Measurements from ENCODE around the gene SPINT1.
"Not testable (repeated sequence)": the region's sequence is repeated elsewhere in the genome, so short reads cannot be mapped to it uniquely, and the experiment has no call there.

Gene SPINT1

DNA sequence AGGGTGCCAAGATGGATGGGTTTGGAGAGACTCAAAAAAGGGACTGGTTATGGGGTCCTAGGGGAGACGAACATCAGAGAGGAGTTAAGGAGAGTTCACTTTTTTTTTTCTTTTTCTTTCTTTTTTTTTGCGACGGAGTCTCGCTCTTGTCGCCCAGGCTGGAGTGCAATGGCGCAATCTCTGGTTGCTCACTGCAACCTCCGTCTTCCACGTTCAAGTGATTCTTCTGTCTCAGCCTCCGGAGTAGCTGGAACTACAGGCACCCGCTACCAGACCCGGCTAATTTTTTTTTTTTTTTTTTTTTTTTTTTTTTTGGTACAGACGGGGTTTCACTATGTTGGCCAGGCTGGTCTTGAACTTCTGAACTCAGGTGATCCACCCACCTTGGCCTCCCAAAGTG, 1.2 kb downstream of the SPINT1 start:
- peak overlapping the region; percentile 8 for H3K27ac Mint-ChIP-seq

DNA sequence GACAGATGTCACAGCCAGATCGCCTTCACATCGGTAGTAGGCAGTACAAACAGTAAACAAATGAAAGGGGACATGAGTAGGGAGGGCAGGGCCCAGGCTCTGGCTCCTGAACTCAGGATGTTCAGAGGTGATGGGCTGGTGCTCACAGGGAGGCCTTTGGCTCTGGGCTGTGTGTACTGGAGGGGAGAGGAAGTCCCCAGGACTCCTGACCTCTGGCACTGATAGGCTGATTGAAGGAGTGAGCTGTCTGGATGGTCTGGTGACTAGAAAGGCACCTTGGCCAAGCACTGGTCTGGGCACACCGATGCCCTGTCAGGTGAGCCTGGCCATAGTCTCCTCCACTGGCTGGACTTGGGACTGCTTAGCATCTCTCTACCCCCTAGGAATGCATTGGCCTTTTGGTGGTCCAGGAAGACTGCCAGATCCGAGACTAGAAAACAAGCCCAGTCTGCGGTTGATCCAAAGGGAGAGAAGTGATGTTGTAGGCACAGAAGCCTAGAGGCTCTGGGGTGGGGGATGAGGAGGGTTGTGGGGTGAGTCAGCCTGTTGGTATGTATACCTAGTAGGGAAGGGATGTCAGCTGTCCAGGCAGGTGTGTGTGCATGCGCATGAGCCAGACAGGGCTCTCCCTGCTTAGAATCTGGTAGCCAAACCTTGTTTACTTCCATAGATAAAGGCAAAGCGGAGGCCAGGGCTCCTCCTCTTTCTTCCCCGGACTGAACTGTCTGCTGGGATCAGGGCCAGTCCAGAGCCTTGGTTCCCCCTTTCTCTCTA, 1.9 kb downstream of the SPINT1 start:
- H3K9me3 Mint-ChIP-seq = no peaks in the 10 kb centered on the region
- H3K36me3 Mint-ChIP-seq (ENCODE audit: low read depth) = no peaks in the 10 kb centered on the region
- H3K4me3 Mint-ChIP-seq = peak overlapping the region; percentile 80
- no peak for DNase-seq
- peaks cover 12% of the 10 kb centered on the region for H3K27me3 Mint-ChIP-seq
- H3K27ac Mint-ChIP-seq = no peak overlapping the region
- peaks cover 29% of the 10 kb centered on the region for H3K4me1 Mint-ChIP-seq (ENCODE audit: low read depth)

More for the DNA sequence above, 1.2 kb downstream of the SPINT1 start:
- Mint-ChIP-seq H3K4me3 (peak overlapping the region; percentile 80), H3K9me3 (no peaks in the 10 kb centered on the region), H3K4me1 (ENCODE audit: low read depth) (peaks cover 29% of the 10 kb centered on the region), H3K36me3 (ENCODE audit: low read depth) (no peaks in the 10 kb centered on the region), H3K27me3 (peaks cover 12% of the 10 kb centered on the region)
- no peak for DNase-seq

DNA sequence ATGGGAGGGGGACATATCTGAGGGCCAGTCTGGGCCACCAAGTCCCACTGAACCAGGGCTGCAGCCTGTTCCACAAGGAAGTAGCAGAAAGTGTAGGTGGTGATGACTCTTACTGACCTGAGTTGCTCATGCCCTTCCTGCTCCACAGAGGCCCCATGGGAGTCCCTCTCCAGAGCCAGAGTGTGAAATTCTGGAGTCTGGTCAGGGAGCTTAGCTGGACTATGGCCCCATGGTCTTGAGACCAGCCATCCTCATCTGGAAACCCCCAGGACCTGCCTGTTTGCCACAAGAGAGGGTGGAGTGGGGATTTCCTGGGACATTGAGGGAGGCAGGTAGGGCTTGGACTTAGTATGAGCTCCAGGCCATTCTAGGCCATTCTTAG, 3.0 kb downstream of the SPINT1 start:
- no peak for DNase-seq
- Mint-ChIP-seq H3K4me3 (no peak overlapping the region), H3K27ac (peak overlapping the region; percentile 51), H3K27me3 (peaks cover 12% of the 10 kb centered on the region), H3K4me1 (ENCODE audit: low read depth) (peaks cover 29% of the 10 kb centered on the region), H3K36me3 (ENCODE audit: low read depth) (no peaks in the 10 kb centered on the region), H3K9me3 (no peaks in the 10 kb centered on the region)

DNA sequence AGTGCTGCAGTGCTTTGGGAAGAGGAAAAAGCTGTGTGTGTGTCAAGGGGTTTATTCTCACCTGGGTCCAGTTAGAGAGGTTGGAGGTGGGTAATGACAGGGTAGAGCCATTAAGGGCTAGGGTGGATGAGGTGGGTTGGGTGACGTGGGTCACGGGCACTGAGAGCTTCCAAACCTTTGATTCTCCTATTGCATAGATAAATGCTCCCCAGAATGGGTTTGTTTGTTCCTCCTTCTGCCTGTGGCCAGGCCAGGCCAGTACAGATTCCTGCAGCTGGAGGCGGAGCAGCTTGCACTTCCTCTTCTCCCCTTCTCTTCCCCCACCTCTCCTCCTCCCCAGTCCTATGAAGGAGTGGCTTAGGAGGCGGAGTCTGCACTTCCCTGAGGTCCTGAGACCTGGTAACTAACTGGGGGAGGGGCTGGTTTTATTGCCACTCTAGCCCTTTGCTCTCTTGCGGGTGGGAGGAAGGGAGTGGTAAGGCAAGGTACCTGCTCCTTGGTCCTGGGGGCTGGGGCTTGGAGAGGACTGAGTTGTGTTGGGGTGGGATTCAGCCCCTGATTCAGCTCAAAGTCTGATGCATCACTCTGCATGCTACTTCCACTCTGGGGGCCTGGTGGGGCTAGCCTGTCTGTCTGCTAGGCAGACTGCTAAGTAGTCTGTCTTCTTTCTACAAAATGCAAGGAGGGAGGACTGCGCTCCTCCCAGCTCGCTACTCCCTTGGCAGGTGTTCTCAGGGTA, 3.5 kb downstream of the SPINT1 start:
- H3K4me3 Mint-ChIP-seq = no peak overlapping the region
- H3K4me1 Mint-ChIP-seq (ENCODE audit: low read depth) = peaks cover 29% of the 10 kb centered on the region
- no peaks in the 10 kb centered on the region for H3K36me3 Mint-ChIP-seq (ENCODE audit: low read depth)
- peak overlapping the region; percentile 51 for H3K27ac Mint-ChIP-seq
- no peaks in the 10 kb centered on the region for H3K9me3 Mint-ChIP-seq
- peaks cover 12% of the 10 kb centered on the region for H3K27me3 Mint-ChIP-seq
- DNase-seq = no peak

DNA sequence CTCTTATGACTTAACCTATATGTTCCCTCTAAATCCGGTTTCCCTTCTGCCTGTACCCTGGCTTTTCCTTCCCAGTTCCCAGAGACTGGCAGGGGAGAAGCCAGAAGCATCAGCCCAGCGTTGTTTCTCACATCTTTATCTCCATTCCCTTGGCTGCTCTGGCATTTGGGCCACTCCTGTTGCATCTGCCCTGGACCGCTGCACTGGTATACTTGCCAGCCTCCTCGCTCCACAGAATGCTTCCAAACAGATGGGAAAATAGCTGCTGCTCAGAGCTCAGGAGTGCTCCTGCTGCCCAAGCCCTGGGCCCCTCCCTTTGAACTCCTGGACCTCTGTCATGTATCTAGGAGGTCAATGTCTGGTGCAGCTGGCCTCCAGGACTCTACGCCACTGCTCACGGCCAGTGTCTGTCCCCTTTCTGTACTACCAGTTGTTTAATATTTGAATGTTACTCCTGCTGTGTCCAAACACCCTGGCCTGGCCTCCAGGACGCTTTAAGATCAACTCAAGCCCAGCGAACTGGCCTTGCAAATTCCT, 6.8 kb downstream of the SPINT1 start:
- no peak for DNase-seq
- H3K27ac Mint-ChIP-seq = no peak overlapping the region
- H3K4me1 Mint-ChIP-seq (ENCODE audit: low read depth) = peaks cover 16% of the 10 kb centered on the region
- H3K4me3 Mint-ChIP-seq = no peak overlapping the region
- peaks cover 2% of the 10 kb centered on the region for H3K36me3 Mint-ChIP-seq (ENCODE audit: low read depth)
- H3K27me3 Mint-ChIP-seq = no peaks in the 10 kb centered on the region
- H3K9me3 Mint-ChIP-seq = no peaks in the 10 kb centered on the region

DNA sequence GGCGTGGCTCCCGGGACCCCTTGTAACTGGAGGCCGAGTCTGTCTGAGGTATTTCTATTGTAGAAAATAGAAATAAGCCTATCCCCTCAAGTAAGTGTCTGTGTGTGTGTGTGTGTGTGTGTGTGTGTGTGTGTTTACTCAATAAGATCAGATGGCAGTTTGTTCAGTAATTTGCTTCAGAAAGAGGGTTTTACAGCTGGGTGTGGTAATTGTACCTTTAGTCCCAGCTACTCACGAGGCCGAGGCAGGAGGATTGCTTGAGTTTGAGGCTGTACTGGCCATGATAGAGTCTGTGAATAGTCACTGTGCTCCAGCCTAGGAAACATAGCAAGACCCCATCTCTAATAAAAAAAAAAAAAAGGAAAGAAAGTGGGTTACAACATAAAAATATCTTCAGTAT, 8.7 kb downstream of the SPINT1 start:
- Mint-ChIP-seq H3K4me1 (ENCODE audit: low read depth) (peaks cover 6% of the 10 kb centered on the region), H3K36me3 (ENCODE audit: low read depth) (peaks cover 2% of the 10 kb centered on the region), H3K27ac (no peak overlapping the region)

DNA sequence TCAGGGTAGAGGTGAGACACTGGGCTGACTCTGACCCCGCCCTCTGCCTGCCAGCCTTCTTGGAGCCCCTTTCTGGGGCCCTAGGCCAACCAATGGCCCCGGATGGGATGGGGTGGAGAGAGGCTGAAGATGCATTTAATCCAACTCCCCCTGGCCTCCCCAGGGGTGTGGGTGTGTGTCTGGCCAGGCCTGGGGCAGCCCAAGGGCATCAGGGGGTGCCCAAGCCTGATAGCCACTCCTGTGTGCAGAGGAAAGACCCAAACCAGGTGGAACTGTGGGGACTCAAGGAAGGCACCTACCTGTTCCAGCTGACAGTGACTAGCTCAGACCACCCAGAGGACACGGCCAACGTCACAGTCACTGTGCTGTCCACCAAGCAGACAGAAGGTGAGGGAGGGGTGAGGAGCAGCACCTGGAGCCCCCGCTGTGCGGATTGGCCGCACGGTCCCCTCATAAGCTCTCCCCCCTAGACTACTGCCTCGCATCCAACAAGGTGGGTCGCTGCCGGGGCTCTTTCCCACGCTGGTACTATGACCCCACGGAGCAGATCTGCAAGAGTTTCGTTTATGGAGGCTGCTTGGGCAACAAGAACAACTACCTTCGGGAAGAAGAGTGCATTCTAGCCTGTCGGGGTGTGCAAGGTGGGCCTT, 9.5 kb downstream of the SPINT1 start:
- no peaks in the 10 kb centered on the region for H3K27me3 Mint-ChIP-seq
- no peak for DNase-seq
- H3K4me3 Mint-ChIP-seq = no peak overlapping the region
- H3K36me3 Mint-ChIP-seq (ENCODE audit: low read depth) = peaks cover 2% of the 10 kb centered on the region
- no peak overlapping the region for H3K27ac Mint-ChIP-seq
- H3K9me3 Mint-ChIP-seq = no peaks in the 10 kb centered on the region
- H3K4me1 Mint-ChIP-seq (ENCODE audit: low read depth) = peaks cover 9% of the 10 kb centered on the region

More for the DNA sequence above, 8.7 kb downstream of the SPINT1 start:
- no peak for DNase-seq
- no peaks in the 10 kb centered on the region for H3K27me3 Mint-ChIP-seq
- H3K9me3 Mint-ChIP-seq = no peaks in the 10 kb centered on the region
- H3K4me3 Mint-ChIP-seq = no peak overlapping the region

DNA sequence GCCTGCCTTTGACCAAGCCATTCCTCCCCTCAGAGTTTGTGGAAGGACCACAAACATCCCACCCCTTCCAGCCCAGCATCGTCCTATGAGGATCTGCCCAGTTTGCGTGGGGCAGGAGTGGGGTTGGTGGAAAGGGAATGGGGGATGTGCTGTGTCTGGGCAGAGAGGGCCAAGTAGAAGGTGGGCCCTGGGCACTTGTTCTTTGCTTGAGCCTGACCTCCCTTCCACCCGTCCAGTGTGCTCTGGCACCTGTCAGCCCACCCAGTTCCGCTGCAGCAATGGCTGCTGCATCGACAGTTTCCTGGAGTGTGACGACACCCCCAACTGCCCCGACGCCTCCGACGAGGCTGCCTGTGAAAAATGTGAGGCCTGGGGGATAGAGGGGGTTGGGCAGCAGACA, 10.3 kb downstream of the SPINT1 start:
- no peak for DNase-seq
- Mint-ChIP-seq H3K27me3 (no peaks in the 10 kb centered on the region), H3K4me3 (no peak overlapping the region), H3K4me1 (ENCODE audit: low read depth) (peaks cover 13% of the 10 kb centered on the region), H3K9me3 (no peaks in the 10 kb centered on the region), H3K36me3 (ENCODE audit: low read depth) (peaks cover 2% of the 10 kb centered on the region), H3K27ac (no peak overlapping the region)

DNA sequence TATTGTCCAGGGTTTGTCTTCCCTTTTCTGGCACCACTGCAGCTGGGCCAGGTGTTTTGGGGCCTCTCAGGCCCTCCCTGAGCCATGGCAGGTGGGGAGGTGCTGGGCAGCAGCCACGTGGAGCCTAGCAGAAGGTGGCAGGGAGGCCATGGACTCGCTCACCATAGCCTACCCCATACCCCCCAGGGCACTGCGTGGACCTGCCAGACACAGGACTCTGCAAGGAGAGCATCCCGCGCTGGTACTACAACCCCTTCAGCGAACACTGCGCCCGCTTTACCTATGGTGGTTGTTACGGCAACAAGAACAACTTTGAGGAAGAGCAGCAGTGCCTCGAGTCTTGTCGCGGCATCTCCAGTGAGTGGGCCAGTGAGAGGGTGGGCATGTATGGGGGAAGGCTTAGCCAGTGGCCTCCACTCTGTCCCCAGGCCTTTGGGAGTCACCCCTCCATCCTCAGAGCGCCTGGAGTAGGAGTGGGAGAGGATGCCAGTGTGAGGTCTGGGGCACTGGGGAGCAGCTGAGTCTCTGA, 11.9 kb downstream of the SPINT1 start:
- DNase-seq = no peak
- H3K27me3 Mint-ChIP-seq = no peaks in the 10 kb centered on the region
- H3K4me3 Mint-ChIP-seq = no peak overlapping the region
- H3K9me3 Mint-ChIP-seq = no peaks in the 10 kb centered on the region
- H3K36me3 Mint-ChIP-seq (ENCODE audit: low read depth) = peaks cover 2% of the 10 kb centered on the region
- peaks cover 16% of the 10 kb centered on the region for H3K4me1 Mint-ChIP-seq (ENCODE audit: low read depth)
- H3K27ac Mint-ChIP-seq = no peak overlapping the region

DNA sequence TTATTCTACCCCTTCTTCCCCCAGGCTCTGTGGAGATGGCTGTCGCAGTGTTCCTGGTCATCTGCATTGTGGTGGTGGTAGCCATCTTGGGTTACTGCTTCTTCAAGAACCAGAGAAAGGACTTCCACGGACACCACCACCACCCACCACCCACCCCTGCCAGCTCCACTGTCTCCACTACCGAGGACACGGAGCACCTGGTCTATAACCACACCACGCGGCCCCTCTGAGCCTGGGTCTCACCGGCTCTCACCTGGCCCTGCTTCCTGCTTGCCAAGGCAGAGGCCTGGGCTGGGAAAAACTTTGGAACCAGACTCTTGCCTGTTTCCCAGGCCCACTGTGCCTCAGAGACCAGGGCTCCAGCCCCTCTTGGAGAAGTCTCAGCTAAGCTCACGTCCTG, 12.9 kb downstream of the SPINT1 start:
- no peaks in the 10 kb centered on the region for H3K9me3 Mint-ChIP-seq
- H3K4me1 Mint-ChIP-seq (ENCODE audit: low read depth) = peaks cover 16% of the 10 kb centered on the region
- H3K27ac Mint-ChIP-seq = no peak overlapping the region
- H3K36me3 Mint-ChIP-seq (ENCODE audit: low read depth) = peaks cover 2% of the 10 kb centered on the region
- no peaks in the 10 kb centered on the region for H3K27me3 Mint-ChIP-seq
- no peak for DNase-seq
- H3K4me3 Mint-ChIP-seq = no peak overlapping the region

DNA sequence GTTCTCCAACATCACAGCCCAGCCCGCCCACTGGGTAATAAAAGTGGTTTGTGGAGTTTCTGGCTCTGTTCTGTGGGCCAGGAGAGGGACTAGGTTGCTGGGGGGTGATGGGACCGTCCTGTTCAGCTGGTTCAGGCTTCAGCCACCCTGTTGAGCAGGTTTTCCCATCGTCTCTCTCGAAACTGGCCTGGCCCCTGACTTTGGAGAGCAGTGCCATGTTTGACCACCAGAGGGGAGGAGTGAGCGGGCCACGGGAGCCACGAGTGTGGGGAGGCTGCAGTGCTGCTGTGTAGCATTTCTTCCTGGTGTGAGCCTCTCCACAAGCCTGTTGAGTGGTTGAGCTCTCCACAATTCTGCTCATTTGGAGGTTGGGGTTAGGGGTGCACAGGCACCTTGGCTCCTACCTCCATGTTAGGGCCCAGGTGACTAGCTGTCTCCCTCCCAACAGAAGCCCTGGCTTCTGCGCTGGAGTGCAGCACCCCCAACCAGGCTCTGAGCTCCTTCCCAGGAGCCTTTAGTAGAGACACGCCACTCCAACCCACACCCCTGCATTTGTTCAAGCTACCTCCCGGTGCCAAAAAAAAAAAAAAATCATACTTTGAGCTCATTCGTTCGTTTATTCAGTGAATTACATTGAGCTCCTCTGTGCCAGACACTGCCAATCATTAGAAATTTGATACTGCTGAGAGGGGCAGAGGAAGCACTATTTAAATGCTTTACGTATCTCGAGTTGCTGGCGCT, 13.9 kb downstream of the SPINT1 start:
- peaks cover 16% of the 10 kb centered on the region for H3K4me1 Mint-ChIP-seq (ENCODE audit: low read depth)
- H3K4me3 Mint-ChIP-seq = no peak overlapping the region
- no peaks in the 10 kb centered on the region for H3K27me3 Mint-ChIP-seq
- H3K27ac Mint-ChIP-seq = no peak overlapping the region
- H3K36me3 Mint-ChIP-seq (ENCODE audit: low read depth) = peaks cover 2% of the 10 kb centered on the region
- no peaks in the 10 kb centered on the region for H3K9me3 Mint-ChIP-seq
- peak; percentile 90 for DNase-seq

DNA sequence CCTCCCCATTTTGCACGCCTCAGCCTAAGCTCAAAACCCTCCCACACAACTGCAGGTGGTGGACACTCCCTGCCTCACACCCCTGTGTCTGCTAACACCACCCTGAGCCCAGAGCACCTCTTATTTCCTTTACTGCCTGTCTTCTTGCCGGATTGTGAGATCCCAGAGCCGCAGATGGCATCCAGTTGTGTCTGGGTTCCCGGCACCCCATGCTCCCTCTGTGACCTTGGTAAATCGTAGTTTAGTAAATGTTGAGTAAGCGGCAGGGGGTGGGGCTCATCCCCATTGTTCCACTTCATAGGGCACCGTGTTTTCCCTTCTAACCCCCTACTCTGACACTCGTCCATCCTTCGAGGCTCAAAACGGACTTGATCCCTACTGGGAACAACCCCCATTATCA, 14.9 kb downstream of the SPINT1 start:
- no peak for DNase-seq
- no peaks in the 10 kb centered on the region for H3K27me3 Mint-ChIP-seq
- H3K4me3 Mint-ChIP-seq = no peak overlapping the region
- peaks cover 16% of the 10 kb centered on the region for H3K4me1 Mint-ChIP-seq (ENCODE audit: low read depth)
- peaks cover 2% of the 10 kb centered on the region for H3K36me3 Mint-ChIP-seq (ENCODE audit: low read depth)
- H3K9me3 Mint-ChIP-seq = no peaks in the 10 kb centered on the region
- H3K27ac Mint-ChIP-seq = no peak overlapping the region

DNA sequence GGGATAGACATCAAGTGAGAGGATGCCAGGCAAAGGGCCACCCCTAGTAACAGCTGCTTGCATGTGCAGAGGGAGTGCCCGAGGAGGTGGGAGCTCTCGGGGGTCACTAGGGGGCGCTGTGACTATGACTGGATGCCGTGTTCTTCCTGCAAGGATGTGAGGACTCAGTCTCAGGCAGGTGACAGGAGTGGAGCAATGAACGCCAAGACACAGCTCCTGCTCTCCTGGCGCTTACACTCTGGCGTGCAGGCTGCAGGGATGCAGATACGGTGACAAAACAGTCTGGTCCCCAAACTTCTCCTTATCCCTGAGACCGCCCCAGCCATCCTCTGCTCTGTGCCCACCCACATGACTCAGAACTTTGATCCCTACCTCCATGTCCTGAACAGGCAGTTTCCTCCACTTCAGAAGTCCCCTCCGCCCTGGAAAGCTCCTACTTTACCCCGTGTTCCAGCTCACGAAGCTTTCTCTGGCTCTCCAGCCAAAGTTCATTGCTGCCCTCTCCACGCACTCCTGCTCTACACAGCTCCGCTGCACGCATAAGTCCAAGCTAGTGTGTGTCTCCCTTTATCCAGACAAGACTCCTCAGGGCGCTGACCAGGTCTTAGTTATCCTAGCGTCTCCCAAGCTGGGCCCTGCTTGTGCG, 15.5 kb downstream of the SPINT1 start:
- Mint-ChIP-seq H3K27ac (no peak overlapping the region), H3K9me3 (no peaks in the 10 kb centered on the region), H3K4me1 (ENCODE audit: low read depth) (peaks cover 16% of the 10 kb centered on the region), H3K4me3 (no peak overlapping the region), H3K27me3 (no peaks in the 10 kb centered on the region), H3K36me3 (ENCODE audit: low read depth) (peaks cover 2% of the 10 kb centered on the region)
- DNase-seq = peak; percentile 85

DNA sequence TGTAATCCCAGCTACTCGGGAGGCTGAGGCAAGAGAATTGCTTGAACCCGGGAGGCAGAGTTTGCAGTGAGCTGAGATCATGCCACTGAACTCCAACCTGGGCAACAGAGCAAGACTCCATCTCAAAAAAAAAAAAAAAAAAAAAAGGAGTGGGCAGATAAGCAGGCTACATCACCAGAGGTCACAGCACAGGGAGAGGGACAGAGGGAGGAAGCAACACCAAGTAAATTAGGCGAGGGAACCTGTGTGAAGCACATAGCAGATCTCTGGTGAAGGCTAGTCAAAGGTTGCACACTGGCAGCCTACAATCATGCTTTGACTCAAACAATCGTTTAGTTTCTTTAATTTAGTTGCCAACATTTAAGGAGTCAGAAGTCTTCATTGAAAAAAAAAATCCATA, 17.3 kb downstream of the SPINT1 start:
- not testable (repeated sequence) for H3K27me3 Mint-ChIP-seq; H3K27ac Mint-ChIP-seq; H3K36me3 Mint-ChIP-seq (ENCODE audit: low read depth); DNase-seq; H3K4me3 Mint-ChIP-seq; H3K9me3 Mint-ChIP-seq
- peaks cover 16% of the 10 kb centered on the region for H3K4me1 Mint-ChIP-seq (ENCODE audit: low read depth)
